Esophagus squamous epithelium (tissue), 5 donors: ENCODE data around the gene GUK1. TPM values are rescaled to one million over a fixed set of nuclear protein-coding genes. Genes with fewer than 3 reads are reported as not detected.

ENCODE experiments used
- DNase-seq: peaks from one replicate; lab custom pipeline; 2025; lab: John Stamatoyannopoulos, UW
- H3K27ac ChIP-seq, 4 donors: fragments of 200-600 bp; sonication (generic); one replicate each; pipeline ENCODE4 v1.5.1; 2016 to 2019; ENCODE audit warnings: mild to moderate bottlenecking in 1 of 4
- H3K27me3 ChIP-seq, 4 donors: fragments of 200-600 bp; sonication (generic); 1 replicate in 3 of 4; 2 replicates in 1 of 4; pipeline versions ENCODE4 v1.5.1 to v1.6.0; 2017 to 2021; ENCODE audit warnings: antibody characterized with exemption in 1 of 4
- H3K36me3 ChIP-seq, 3 donors: fragments of 200-600 bp; sonication (generic); one replicate each; pipeline ENCODE4 v1.5.1; 2016 to 2019
- H3K4me1 ChIP-seq, 3 donors: fragments of 200-600 bp; sonication (generic); one replicate each; pipeline ENCODE4 v1.5.1; 2017 to 2019
- H3K4me3 ChIP-seq, 4 donors: fragments of 200-600 bp; sonication (generic); 1 replicate in 3 of 4; 2 replicates in 1 of 4; pipeline ENCODE4 v1.5.1; 2016 to 2019; ENCODE audit warnings: mild to moderate bottlenecking in 2 of 4, moderate library complexity in 1 of 4
- H3K9me3 ChIP-seq, 3 donors: fragments of 200-600 bp; sonication (generic); one replicate each; pipeline ENCODE4 v1.5.1; 2016 to 2019
- POLR2A ChIP-seq, 4 donors: fragments of 450-650 bp; IDR thresholded peaks; one replicate each; pipeline ENCODE4 v1.6.1; 2017; ENCODE audit warnings: antibody characterized with exemption in 4 of 4, mild to moderate bottlenecking in 4 of 4, moderate library complexity in 3 of 4
- WGBS, 2 donors: methylation state at CpG; one replicate each; pipeline ENCODE4 v1.1.5; 2018; 5-methylcytosine and 5-hydroxymethylcytosine counted together
- intact Hi-C: fragments of 100-400 bp; cut with DNase I; formaldehyde crosslinking; loops from one replicate; pipeline ENCODE4 v1.15.0; 2022
- total RNA-seq, 4 donors: library from RNA; depleted of rRNA; stranded (reverse); fragments of >200 nt; gene quantifications; one replicate each; pipeline ENCODE4 v1.1.0, GENCODE V29; 2016
- TF ChIP-seq, protein P1 (sequence below), 6 experiments: fragments of 450-650 bp in 4 of 6; fragments of 200-600 bp in 2 of 6; sonication (generic) in 2 of 6; IDR thresholded peaks; one replicate each; pipeline ENCODE4 v1.5.1; 2016 to 2019; ENCODE audit warnings: antibody characterized with exemption in 6 of 6, mild to moderate bottlenecking in 4 of 6, moderate library complexity in 4 of 6
- donor health status: DM: yes; HTN: yes; CAD: no.

GUK1 gene
- total RNA-seq, 4 donors from 2014 or later = 279 to 320 (median 302) TPM

DNA sequence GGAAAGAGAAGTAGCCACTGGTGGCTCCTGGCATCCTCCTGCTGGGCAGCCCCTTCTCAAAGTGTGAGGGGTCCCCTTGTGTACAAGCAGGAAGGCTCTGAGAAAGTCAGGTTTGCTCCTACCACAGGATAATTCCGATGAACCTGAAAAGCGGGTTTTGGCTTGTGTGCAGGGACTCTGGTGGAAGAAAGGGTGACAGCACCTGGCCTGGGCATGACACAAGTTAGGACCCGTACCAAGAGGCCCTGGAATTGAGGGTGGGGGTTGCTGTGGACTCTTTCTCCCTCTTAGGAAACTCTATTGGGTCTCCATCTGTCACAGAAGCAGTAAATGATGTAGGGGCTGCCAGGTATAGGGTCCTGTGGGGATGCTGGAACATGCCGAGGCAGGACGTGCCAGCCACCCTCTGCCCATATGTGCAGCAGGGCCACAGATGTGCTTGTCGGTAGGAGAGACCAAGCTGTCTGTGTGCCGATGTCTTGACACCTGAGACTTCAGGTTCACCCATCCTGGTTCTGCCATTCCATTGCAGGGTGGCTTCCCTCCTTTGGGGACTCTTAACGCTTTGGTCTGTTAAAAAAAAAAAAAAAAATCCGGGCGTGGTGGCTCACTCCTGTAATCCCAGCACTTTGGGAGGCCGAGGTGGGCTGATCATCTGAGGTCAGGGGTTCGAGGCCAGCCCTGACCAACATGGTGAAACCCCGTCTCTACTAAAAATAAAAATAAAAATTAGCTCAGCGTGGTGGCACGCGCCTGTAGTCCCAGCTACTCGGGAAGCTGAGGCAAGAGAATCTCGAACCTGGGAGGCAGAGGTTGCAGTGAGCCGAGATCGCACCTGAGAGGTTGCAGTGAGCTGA lies 46.8 kb upstream of the GUK1 start:
- peak overlapping the region; percentile 32 to 100 (median 57) for H3K27ac ChIP-seq
- no peak for DNase-seq
- intact Hi-C loops = no loop called here
- H3K9me3 ChIP-seq = peaks cover 0 to 12% (median 10%) of the 10 kb centered on the region in 3 donors
- H3K27me3 ChIP-seq = no peaks in the 10 kb centered on the region
- TF ChIP-seq POLR2A (IDR thresholded peaks at IDR 0.05) = no peak
- TF ChIP-seq, protein P1, sequence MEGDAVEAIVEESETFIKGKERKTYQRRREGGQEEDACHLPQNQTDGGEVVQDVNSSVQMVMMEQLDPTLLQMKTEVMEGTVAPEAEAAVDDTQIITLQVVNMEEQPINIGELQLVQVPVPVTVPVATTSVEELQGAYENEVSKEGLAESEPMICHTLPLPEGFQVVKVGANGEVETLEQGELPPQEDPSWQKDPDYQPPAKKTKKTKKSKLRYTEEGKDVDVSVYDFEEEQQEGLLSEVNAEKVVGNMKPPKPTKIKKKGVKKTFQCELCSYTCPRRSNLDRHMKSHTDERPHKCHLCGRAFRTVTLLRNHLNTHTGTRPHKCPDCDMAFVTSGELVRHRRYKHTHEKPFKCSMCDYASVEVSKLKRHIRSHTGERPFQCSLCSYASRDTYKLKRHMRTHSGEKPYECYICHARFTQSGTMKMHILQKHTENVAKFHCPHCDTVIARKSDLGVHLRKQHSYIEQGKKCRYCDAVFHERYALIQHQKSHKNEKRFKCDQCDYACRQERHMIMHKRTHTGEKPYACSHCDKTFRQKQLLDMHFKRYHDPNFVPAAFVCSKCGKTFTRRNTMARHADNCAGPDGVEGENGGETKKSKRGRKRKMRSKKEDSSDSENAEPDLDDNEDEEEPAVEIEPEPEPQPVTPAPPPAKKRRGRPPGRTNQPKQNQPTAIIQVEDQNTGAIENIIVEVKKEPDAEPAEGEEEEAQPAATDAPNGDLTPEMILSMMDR (IDR thresholded peaks at IDR 0.05) = peak in 2 of 6 experiments; percentile 4 to 11
- WGBS, 2 donors = 77 to 80% methylated on average over 17 to 19 of the region's 20 CpGs
- peaks cover 18 to 50% (median 19%) of the 10 kb centered on the region in 3 donors for H3K36me3 ChIP-seq
- peaks cover 50 to 78% (median 56%) of the 10 kb centered on the region in 3 donors for H3K4me1 ChIP-seq
- H3K4me3 ChIP-seq = no peak overlapping the region

DNA sequence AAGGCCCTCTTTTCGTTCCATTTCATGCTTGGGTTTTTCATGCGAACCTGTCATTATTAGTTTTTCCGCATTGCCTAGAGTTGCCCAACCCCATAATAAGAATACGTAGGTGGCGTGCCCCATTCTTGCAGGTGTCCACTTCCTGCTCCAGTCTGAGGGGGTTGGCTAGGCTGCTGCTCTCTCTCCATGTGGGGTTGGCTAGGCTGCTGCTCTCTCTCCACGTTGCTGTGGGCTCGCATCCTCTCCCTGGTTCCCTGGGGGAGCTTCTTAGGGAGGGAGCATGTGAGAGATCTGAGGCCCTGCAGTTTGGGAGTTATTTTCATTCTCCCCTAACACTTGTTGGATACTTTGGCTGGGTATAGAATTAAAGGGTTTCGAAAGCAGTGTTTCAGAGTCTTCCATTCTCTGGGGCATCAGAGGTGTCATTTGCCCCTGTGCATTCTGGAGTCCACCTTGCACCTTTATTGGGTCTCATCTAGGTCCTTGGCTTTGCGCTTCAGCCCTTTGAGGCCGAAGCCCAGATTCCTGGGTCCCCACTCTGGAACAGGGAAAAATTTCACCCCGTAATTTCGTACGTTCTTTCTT lies 45.6 kb upstream of the GUK1 start:
- Histone ChIP-seq H3K36me3 (peaks cover 26 to 56% (median 27%) of the 10 kb centered on the region in 3 donors), H3K4me3 (no peak overlapping the region), H3K4me1 (peaks cover 37 to 71% (median 43%) of the 10 kb centered on the region in 3 donors), H3K9me3 (peaks cover 0 to 12% (median 10%) of the 10 kb centered on the region in 3 donors), H3K27ac (no peak overlapping the region), H3K27me3 (no peaks in the 10 kb centered on the region)
- intact Hi-C loops = no loop called here
- no peak for DNase-seq
- WGBS, 2 donors = 85 to 93% methylated on average over 10 to 13 of the region's 13 CpGs
- TF ChIP-seq, protein P1 (IDR thresholded peaks at IDR 0.05) = no peak
- no peak for TF ChIP-seq POLR2A (IDR thresholded peaks at IDR 0.05)

DNA sequence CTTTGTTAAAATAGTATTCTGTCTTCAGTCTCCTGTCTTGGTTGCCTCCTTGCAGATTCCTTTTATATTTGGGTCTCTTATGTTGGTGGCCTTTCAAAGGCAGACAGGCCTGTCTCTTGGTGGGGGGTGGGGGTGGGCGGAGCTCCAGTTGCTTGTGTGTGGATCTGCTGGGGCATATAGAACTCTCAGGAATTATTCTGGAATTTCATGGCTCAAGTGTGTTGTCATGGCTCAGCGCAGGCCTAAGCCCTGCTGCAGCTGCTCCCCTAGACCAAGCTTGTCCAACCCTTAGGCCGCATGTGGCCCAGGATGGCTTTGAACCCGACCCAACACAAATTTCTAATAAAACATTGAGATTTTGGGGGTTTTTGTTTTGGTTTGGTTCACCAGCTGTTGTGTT lies 44.9 kb upstream of the GUK1 start:
- peaks cover 31 to 71% (median 37%) of the 10 kb centered on the region in 3 donors for H3K4me1 ChIP-seq
- intact Hi-C loops = no loop called here
- WGBS, 2 donors = 92 to 100% methylated on average over 2 of the region's 4 CpGs
- H3K27ac ChIP-seq = no peak overlapping the region
- peaks cover 0 to 12% (median 10%) of the 10 kb centered on the region in 3 donors for H3K9me3 ChIP-seq
- TF ChIP-seq, protein P1 (IDR thresholded peaks at IDR 0.05) = no peak
- TF ChIP-seq POLR2A (IDR thresholded peaks at IDR 0.05) = no peak
- H3K27me3 ChIP-seq = no peaks in the 10 kb centered on the region
- H3K4me3 ChIP-seq = no peak overlapping the region
- DNase-seq = no peak
- H3K36me3 ChIP-seq = peaks cover 29 to 62% (median 33%) of the 10 kb centered on the region in 3 donors

DNA sequence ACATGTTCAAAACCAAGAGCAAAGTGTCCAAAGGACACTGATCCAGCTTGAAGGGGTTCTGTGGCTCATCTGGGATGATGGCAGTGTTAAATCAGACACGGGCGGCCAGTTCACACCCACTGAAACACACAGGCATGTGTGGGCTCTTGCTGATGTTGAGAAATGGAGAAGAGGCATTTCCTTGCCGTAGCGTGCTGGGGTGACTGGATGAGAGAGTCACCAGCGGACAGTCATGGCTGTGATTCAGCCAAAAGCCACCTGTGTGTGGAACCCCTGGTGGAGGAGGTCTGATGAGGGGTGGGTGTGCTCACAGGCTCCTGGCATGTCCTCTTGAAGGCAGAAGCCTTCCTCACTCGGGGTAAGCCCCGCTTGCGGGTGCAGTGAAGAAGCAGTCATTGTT lies 44.1 kb upstream of the GUK1 start:
- no peak for TF ChIP-seq POLR2A (IDR thresholded peaks at IDR 0.05)
- TF ChIP-seq, protein P1 (IDR thresholded peaks at IDR 0.05) = no peak
- intact Hi-C loops = no loop called here

More for the DNA sequence above, 44.1 kb upstream of the GUK1 start:
- Histone ChIP-seq H3K9me3 (peaks cover 0 to 12% (median 10%) of the 10 kb centered on the region in 3 donors), H3K36me3 (peaks cover 30 to 70% (median 33%) of the 10 kb centered on the region in 3 donors), H3K27me3 (no peaks in the 10 kb centered on the region), H3K27ac (no peak overlapping the region), H3K4me3 (no peak overlapping the region), H3K4me1 (peaks cover 23 to 71% (median 29%) of the 10 kb centered on the region in 3 donors)
- DNase-seq = no peak
- WGBS, 2 donors = 76 to 95% methylated on average over 5 to 6 of the region's 8 CpGs
